WERI-Rb-1 (cell line): Measurements from ENCODE around the gene VDR.
A peak's percentile ranks its signal among the peaks of the same experiment; 100 is the strongest.

ENCODE experiments used
- DNase-seq: peaks from one replicate; pipeline ENCODE4 v3.0.0-alpha.2; 2020
- H3K27ac ChIP-seq: fragments of 250-450 bp; sonication (Bioruptor Pico); 2 replicates; pipeline ENCODE4 v1.5.1; 2020; ENCODE audit warnings: mild to moderate bottlenecking, moderate library complexity
- H3K27me3 ChIP-seq: fragments of 250-450 bp; sonication (Bioruptor Pico); 2 replicates; pipeline ENCODE4 v1.5.1; 2021; ENCODE audit warnings: mild to moderate bottlenecking, low read depth, moderate library complexity; ENCODE audit not compliant: insufficient read depth, severe bottlenecking
- H3K36me3 ChIP-seq: fragments of 250-450 bp; sonication (Bioruptor Pico); 2 replicates; pipeline ENCODE4 v1.5.1; 2020; ENCODE audit warnings: mild to moderate bottlenecking, moderate library complexity
- H3K4me3 ChIP-seq: 2 replicates; pipeline ENCODE4 v1.5.1; 2011; ENCODE audit warnings: low read depth, mild to moderate bottlenecking, control low read depth, low read length
- H3K9me3 ChIP-seq: fragments of 250-450 bp; sonication (Bioruptor Pico); 2 replicates; pipeline ENCODE4 v1.5.1; 2021; ENCODE audit warnings: mild to moderate bottlenecking, moderate library complexity; ENCODE audit not compliant: severe bottlenecking
- CTCF ChIP-seq: IDR thresholded peaks from 2 replicates; pipeline ENCODE4 v1.5.1; 2011; ENCODE audit warnings: low read depth, mild to moderate bottlenecking, control low read depth, inconsistent platforms, low read length

VDR gene

GRCh38 chr12:47875746-47876439 lies 28.9 kb downstream of the VDR start:
- Histone ChIP-seq H3K27me3 (no peaks in the 10 kb centered on the region), H3K36me3 (no peaks in the 10 kb centered on the region), H3K27ac (no peak overlapping the region), H3K9me3 (no peaks in the 10 kb centered on the region), H3K4me3 (no peak overlapping the region)
- no peak for DNase-seq
- no peak for TF ChIP-seq CTCF

- H3K9me3 ChIP-seq: no peaks in the 10 kb centered on the region
- no peak overlapping the region for H3K4me3 ChIP-seq
- H3K36me3 ChIP-seq: no peaks in the 10 kb centered on the region
- H3K27ac ChIP-seq: no peak overlapping the region
- no peak for TF ChIP-seq CTCF
- H3K27me3 ChIP-seq: no peaks in the 10 kb centered on the region
- DNase-seq: no peak
Observed at GRCh38 chr12:47874316-47874715, 30.5 kb downstream of the VDR start.

- peak; percentile 56 for DNase-seq
- peak; percentile 89 for TF ChIP-seq CTCF
- no peak overlapping the region for H3K27ac ChIP-seq
- H3K9me3 ChIP-seq: no peaks in the 10 kb centered on the region
- H3K27me3 ChIP-seq: no peaks in the 10 kb centered on the region
- no peak overlapping the region for H3K4me3 ChIP-seq
- H3K36me3 ChIP-seq: no peaks in the 10 kb centered on the region
Observed at GRCh38 chr12:47870175-47870781, 34.5 kb downstream of the VDR start.

GRCh38 chr12:47868552-47869031 lies 36.2 kb downstream of the VDR start:
- no peaks in the 10 kb centered on the region for H3K36me3 ChIP-seq
- no peak for TF ChIP-seq CTCF
- H3K27ac ChIP-seq: no peak overlapping the region
- H3K9me3 ChIP-seq: no peaks in the 10 kb centered on the region
- DNase-seq: no peak
- H3K27me3 ChIP-seq: no peaks in the 10 kb centered on the region
- no peak overlapping the region for H3K4me3 ChIP-seq

- no peak overlapping the region for H3K4me3 ChIP-seq
- no peaks in the 10 kb centered on the region for H3K36me3 ChIP-seq
- no peaks in the 10 kb centered on the region for H3K27me3 ChIP-seq
- no peaks in the 10 kb centered on the region for H3K9me3 ChIP-seq
- no peak overlapping the region for H3K27ac ChIP-seq
- DNase-seq: no peak
- no peak for TF ChIP-seq CTCF
Observed at GRCh38 chr12:47868041-47868440, 36.8 kb downstream of the VDR start.
